ENCODE results near the gene PLD3.

Gene PLD3

GRCh38 chr19:40381321-40381720 is 32.8 kb downstream of the PLD3 start:
- ChIA-PET POLR2A (no interaction called here), CTCF (interaction anchor here (1.0 kb wide), 1 partner anchor 76 kb away, joined by 3 read pairs; no protein-coding TSS in a partner anchor)
- DNase-seq (ENCODE audit: extremely low spot score): no peak
- no peak for TF ChIP-seq CTCF (IDR thresholded peaks at IDR 0.05; ENCODE audit: control extremely low read depth, extremely low read depth, low read depth, missing control alignments)

- ChIA-PET CTCF (no interaction called here), POLR2A (no interaction called here)
- DNase-seq (ENCODE audit: extremely low spot score): no peak
- no peak for TF ChIP-seq CTCF (IDR thresholded peaks at IDR 0.05; ENCODE audit: control extremely low read depth, extremely low read depth, low read depth, missing control alignments)
Observed at GRCh38 chr19:40383668-40384248, 35.3 kb downstream of the PLD3 start.

- no peak for DNase-seq (ENCODE audit: extremely low spot score)
- ChIA-PET CTCF (no interaction called here), POLR2A (interaction anchor here (0.9 kb wide), 1 partner anchor 9 kb away, joined by 3 read pairs; no protein-coding TSS in a partner anchor)
- no peak for TF ChIP-seq CTCF (IDR thresholded peaks at IDR 0.05; ENCODE audit: control extremely low read depth, extremely low read depth, low read depth, missing control alignments)
Observed at GRCh38 chr19:40387155-40387554, 38.7 kb downstream of the PLD3 start.

- CTCF ChIA-PET: interaction anchor here (1.1 to 1.6 kb wide), 2 partner anchors 11 to 13 kb away, joined by 3 read pairs; no protein-coding TSS in a partner anchor
- DNase-seq (ENCODE audit: extremely low spot score): no peak
- POLR2A ChIA-PET: no interaction called here
- no peak for TF ChIP-seq CTCF (IDR thresholded peaks at IDR 0.05; ENCODE audit: control extremely low read depth, extremely low read depth, low read depth, missing control alignments)
Observed at GRCh38 chr19:40388481-40388880, 40.0 kb downstream of the PLD3 start.

GRCh38 chr19:40389404-40390083 is 41.0 kb downstream of the PLD3 start:
- no peak for DNase-seq (ENCODE audit: extremely low spot score)
- ChIA-PET CTCF (interaction anchor here (0.7 to 1.6 kb wide), 3 partner anchors 10 to 76 kb away, joined by 3 read pairs; partner anchors contain the start of gene BLVRB), POLR2A (no interaction called here)

More at GRCh38 chr19:40389404-40390083, 41.0 kb downstream of the PLD3 start:
- no peak for TF ChIP-seq CTCF (IDR thresholded peaks at IDR 0.05; ENCODE audit: control extremely low read depth, extremely low read depth, low read depth, missing control alignments)
